ENCODE measurements around the gene LITAF.

LITAF gene

DNA sequence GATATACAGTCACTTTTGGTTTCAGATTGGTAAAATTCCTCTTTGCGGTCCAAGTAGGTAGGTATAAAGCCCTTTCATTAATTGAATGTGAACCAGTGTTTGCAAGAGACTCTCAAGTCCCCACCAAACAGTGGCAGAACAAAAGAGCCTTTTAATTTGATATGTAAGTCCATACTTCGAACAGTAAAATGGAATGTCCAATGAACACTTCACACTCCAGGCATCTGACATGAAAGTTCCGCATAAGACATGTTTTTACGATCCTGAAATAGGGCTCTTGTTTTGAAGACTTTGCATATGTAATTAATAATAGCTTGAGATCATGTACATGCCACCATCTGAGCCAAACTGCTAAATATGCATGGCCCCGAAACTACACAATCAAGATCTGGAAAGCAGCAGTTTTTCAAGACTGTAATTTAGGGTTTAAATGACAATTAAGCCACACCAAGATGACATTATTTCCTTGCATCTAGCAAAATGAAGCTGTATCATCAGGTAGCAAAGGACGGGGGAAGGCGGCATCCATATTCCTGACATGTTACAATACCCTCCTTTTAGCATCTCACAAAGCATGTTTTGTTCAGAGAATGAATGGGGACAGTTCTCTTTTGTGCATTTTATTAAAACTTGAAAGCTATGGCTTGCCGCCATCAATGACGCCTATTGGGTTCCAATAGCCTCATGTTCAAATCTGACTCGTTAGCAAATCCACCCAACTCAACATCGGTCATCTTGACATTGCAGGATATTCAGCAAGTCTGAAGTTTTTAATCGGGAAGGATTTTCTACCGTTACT, 39.4 kb downstream of the LITAF start:
- DNase-seq = no peak

DNA sequence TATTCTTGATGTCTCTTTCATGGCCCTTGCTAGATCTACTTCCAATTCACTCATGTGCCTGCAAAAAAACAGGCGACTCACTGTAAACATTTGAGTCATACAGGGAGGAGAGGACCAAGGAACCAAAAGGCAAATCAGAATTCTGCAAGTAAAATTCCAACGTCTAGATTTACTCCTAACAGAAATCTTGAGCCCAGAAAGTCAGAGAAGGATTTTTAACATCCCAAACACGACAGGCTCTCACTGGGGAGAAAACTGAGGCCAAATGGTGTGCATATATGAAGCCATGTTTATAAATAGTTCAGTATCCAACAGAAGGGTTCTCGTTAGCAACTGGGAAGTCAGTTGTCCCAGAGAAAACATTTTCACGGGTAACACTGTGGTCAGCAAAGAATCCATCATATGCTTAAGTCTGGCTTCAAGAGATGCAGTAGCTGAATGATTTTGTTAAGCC, 40.1 kb downstream of the LITAF start:
- DNase-seq = no peak

DNA sequence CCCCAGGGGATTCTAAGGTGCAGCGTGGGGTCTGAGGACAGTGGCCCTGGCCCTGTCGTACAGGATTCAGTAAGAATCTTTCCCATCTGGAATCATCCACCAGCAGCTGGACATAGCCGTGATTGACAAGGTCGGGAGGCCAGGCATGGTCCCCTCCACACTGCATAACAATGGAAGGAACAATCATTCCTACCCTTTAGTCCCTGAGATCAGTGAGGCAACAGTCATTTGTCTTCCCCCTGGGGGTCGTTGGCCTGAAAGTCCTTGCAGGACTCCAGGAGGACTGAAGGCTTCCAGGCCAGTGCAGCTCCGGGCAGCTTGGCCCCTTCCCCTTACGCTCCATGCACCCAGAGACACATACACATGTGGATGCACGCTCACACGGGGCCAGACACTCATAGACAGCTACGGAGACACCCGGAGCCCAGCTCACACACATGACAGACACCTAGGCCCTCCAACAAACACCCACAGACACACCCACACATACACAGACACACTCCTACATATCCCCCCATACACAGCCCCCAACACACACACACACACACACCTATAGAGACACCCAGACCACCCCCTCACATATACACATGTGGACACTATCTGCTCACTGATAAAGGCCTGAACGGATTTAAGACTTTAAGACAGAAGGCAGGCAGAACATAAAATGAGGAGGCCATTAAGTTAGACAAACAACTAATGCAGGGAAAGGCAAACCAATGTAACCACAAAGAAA, 42.9 kb downstream of the LITAF start:
- no peak for DNase-seq

DNA sequence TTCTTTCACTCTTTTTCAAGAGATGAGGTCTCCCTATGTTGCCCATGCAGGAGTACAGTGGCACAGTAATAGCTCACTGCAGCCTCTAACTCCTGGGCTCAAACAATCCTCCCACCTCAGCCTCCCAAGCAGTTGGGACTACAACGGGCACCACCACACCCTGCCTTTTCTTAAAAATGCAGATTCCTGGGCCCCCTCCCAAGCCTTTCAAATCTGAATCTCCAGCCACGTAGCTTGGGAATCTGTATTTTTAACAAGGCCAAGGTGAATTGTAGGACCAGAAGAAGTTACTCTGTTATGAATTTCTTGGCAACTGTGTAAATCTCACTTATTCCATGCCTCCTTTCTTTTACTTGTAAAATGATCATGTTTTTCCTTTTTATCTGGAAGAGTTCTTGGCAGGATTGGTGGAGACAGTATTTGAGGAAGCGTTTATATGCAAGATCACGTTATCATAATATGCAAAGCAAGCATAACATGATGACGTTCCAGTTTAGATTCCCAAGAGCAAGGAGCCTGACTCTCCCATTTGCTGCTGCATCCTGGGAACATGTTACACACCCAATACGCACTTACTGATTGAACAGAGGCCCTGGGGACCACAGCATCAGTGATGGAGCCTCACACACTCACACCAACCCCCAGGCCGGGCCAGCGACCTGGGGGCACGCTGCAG, 44.5 kb downstream of the LITAF start:
- no peak for DNase-seq

DNA sequence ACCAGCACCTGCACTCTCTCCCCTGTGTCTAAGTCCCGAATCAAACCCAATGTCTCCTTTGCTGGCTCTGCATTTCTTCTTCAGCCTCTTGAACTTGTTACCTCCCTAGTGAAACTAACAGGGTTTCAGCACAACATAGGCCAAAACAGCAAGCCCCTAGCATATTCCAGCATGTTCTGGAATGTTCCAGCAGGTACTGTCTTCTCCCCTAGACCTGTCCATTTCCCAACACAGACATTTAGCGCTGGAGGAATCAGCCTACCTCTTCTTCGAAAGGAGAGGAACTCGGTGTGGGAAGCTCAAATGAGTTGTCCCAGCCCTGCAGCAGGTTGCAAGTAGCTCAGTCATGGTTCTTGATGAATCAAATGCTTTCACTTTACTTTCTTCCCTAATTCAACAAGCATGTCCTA, 47.1 kb downstream of the LITAF start:
- no peak for DNase-seq

DNA sequence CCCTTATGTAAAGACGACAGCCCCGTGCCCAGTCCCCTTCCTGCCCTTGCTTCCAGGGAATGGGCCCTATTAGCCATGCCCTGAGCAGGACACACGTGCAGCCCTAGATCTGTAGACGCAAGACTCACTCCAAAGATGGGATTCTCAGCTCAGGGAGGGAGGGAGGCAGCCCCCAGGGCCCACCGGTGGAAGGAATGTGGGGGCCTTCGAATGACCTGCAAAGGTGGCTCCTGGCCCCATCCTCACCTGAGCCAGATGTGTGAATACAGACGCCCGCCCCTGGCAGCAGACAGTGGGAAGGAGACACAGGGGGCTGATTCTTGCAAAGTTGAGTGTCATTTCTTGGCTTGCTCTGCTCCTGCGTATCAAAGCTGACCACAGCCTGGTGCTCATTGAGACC, 47.8 kb downstream of the LITAF start:
- no peak for DNase-seq

DNA sequence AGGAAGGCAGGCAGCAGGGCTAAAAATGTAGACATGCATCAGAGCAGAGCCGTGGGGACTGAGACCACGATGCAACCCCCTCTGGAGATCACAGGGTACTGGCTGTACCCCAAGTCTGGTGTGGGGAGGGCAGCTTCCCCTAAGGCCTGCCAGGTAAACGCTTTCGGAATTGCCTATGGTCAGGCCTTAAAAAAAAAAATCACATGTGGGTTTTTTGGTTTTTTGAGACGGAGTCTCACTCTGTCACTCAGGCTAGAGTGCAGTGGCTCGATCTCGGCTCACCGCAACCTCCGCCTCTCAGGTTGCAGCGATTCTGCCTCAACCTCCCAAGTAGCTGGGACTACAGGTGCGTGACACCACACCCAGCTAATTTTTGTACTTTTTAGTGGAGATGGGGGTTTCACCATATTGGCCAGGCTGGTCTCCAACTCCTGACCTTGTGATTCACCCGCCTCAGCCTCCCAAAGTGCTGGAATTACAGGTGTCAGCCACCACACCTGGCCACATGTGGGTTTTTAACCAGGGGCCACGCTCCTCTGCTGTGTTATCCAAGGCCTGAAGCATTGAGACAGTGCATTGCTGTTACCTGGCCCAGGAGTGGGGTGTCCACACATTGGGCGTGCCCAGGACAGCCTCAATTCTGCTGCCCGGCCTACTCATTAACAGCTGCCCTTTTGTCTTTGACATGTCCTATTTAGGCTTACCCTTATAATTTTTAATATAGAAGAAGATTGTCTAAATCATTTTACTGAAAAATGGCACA, 50.4 kb downstream of the LITAF start:
- no peak for DNase-seq

DNA sequence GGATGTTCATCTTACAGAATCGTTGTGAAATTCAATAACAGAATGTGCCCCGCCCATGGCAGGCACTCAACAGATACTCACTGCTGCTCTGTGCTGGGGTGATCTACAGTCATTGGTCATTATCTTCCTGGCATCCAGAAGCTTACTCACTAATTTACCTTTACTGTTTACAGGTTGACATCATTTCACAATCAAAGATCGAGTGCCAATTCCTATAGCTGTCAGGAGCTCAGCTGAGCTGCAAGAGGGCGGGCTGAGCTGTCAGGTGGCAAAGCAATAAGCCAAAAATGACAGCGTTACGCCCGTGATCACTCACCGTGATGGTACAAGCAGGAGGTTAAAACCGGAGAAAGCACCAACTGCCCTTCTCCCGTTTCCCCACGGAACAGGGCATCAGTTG, 51.2 kb downstream of the LITAF start:
- DNase-seq = peak; percentile 37

DNA sequence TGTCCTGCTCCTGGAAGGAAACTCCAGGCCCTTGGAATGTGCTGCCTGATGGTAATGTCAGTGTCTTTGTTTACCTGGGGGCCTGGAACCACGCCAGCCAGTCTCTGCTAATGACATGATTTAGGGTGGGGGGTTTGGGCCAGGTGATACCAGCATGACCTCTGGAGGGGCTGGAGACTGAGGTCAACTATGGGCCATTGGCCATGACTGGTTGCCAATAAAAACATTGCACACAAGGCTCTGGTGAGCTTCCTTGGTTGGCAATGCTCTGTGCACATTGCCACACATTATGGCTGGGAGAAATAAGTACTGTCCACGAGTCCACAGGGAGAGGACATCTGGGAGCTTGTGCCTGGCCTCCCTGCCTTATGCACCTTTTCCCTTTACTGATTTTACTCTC, 52.5 kb downstream of the LITAF start:
- DNase-seq = no peak

DNA sequence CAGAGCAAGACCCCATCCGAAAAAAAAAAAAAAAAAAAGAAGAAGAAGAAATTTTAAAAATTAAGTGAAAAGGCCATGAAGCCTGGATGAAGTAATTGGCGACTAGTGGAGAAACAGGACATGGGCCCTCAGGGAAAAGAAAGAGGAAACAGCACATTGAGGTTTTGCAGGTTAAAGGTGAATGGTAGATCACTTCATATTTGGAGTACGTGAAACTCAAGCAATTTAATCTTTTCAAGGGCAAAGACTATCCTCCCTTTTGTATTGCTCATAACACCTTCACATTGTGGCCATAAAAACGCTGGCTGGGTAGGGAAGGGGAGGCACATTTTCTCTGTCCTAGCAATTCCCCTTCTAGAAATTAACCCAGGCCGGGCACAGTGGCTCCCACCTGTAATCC, 53.1 kb downstream of the LITAF start:
- DNase-seq = no peak

DNA sequence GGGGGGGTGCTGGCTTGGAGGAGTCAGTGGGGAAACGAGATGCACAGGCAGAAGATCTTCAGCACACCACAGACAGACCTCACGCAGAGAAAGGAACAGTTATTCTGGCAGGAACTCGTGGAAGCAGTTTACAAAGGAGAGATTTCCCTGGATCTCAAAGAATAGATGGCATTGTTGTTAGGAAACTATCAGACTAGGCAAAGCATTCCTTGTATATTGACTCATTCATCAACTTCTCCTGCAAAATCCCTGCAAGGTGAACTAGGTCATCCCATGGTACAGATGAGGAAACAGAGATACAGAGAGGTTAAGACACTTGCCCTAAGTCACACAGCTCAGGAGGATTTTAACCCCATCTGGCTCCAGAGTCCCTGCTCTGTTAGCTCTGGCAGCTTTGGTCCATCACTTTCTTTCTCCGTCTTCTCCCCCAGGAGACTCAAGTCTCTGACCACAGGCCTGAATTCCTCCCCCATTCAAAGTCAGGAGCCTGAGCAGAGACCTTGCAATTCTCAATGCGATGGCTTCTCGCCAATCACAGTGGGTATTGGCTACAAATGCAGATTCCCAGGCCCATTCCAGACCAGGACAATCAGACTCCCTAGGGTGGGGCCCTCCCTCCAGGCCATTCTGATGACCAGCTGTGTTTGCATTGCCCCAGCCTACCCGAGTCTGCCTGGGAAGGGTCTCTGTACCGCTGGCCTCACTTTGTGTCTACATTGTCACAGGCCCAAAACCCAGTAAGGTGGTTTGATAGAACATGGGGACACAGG, 56.4 kb downstream of the LITAF start:
- no peak for DNase-seq

DNA sequence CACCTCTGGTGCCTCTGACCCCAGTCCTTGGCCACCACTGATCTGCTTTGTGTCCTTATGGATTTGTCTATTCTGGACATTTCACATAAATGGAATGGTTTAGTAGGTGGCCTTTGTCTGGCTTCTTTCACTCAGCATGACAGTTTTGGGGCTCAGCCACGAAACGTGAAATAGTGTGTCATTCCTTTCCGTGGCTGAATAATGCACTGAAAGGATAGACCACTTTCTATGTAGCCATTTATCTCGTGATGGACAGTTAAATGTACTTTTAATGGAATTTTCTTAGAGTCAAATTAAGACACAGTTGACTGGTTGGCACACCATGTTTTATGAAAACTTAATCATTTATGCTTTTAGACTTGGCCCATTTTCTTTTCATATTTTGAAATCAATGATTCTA, 57.4 kb downstream of the LITAF start:
- DNase-seq = no peak

DNA sequence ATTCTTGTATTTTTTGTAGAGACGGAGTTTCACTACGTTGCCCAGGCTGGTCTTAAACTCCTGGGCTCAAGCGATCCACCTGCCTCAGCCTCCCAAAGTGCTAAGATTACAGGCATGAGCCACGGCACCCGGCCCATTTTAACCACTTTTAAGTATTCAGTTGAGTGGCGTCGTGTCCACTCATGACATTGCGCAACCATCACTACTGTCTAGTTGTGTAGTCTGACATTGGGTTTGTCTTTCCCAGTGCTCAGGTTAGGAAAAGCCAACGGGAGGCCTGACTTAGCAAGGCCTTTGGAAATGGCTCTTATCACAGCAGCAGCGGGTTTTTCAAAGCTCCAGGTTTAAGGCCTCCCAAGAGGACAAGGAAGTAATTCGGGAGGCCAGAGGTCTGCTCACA, 58.7 kb downstream of the LITAF start:
- no peak for DNase-seq

DNA sequence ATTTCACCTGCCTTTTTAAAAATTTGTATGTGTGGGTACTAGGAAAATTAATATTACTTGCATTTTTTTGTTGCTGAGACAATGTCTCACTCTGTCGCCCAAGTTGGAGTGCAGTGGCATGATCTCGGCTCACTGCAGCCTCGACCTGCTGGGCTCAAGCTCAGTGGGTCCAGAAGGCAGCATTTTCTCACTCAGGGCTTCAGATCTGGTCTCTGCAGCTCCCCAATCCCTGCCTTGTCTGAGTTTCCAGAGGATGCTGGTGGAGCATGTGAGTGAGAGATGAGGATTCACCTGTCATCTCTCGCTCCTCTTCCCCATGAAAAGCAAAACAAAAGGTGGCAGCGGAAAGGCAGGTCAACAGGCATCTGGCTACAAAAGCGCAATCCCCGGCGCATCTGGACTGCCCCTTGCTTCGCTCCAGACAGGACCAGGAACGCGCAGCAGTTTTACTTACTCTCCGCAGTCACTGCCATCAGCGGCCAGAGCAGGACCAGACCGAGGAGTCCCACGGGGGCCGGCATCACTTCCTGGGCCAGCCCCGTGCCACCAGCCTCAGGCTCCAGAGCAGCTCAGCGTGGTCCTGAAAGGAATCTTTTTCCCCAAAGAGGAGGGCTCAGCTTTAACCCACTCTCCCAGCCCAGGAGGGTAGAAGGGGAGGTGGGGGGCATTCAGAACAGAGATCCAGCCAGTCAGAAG, 59.9 kb downstream of the LITAF start:
- no peak for DNase-seq

DNA sequence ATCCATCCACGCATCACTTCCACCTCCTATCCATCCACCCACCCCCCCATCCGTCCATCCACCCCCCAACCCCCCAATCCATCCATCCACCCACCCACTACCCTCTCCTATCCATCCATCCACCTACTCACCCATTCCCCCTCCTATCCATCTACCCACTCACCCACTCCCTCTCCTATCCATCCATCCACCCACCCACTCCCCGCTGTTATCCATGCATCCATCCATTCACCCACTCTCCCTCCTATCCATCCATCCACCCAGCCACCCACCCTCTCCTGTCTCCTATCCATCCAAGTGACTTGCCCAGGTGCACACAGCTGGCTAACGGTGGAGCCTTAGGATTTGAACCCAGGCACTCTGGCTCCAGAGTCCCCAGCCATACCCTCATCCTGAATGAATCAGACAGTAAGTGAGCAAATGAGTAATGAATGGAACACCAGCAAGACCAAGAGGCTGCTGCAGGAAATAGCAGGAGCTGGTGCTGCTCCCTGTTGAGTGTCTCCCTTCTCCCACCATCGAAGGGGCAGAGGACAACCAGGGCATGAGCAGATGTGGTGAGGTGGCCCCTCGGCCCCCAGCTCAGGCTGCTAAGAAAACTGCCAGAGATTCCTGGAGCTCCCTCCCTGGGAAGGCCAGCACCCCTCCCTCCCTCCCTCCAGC, 62.5 kb downstream of the LITAF start:
- no peak for DNase-seq

DNA sequence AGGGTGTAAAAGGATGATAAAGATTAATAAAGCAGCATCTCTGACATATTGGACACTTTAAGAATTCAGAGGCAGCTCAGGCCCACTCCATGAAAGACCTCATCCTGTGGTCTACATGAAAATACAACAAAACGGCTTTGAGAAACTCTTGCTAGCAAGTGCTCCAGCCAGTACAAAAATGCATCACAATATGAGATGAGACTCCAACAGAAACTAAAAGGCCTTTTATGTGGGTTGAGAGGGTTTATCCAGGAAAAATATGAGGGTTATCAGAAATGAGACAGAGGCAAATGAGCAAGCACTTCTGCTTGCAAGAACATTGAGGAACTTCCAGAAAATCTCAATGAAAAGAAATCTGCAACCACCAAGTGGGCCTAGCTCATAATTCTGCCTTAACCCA, 65.7 kb downstream of the LITAF start:
- no peak for DNase-seq

DNA sequence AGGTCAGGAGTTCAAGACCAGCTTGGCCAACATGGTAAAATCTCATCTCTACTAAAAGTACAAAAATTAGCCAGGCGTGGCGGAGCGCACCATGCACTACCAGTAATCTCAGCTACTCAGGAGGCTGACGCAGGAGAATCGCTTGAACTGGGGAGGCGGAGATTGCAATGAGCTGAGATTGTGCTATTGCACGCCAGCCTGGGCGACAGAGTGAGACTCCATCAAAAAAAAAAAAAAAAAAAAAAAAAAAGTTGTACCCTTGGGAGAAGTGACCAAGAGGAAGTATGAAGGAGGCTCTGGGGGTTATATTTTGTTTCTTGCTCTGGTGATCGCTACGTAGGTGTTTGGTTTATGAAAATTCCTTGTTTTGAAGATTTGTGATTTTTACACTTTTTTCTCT, 66.3 kb downstream of the LITAF start:
- DNase-seq = no peak

DNA sequence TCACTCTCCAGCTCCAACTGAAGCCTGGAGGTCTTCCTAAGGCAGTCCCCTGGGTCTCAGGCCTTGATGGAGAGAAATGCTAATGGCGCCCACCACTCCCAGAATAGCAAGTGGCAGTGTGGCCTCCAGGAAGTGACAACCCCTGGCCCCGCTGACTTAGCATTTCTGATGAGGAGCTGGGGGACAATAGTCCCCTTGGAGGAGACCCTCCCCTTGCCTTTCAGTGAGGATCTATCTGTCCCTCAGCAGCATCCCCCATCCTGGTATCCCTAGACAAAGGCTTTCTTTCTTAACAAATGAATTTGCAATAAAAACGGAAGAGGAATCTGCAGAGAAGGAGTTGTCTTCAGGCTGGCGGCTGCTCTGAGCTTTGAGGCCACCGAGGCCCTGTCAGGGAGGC, 68.8 kb downstream of the LITAF start:
- DNase-seq = no peak

DNA sequence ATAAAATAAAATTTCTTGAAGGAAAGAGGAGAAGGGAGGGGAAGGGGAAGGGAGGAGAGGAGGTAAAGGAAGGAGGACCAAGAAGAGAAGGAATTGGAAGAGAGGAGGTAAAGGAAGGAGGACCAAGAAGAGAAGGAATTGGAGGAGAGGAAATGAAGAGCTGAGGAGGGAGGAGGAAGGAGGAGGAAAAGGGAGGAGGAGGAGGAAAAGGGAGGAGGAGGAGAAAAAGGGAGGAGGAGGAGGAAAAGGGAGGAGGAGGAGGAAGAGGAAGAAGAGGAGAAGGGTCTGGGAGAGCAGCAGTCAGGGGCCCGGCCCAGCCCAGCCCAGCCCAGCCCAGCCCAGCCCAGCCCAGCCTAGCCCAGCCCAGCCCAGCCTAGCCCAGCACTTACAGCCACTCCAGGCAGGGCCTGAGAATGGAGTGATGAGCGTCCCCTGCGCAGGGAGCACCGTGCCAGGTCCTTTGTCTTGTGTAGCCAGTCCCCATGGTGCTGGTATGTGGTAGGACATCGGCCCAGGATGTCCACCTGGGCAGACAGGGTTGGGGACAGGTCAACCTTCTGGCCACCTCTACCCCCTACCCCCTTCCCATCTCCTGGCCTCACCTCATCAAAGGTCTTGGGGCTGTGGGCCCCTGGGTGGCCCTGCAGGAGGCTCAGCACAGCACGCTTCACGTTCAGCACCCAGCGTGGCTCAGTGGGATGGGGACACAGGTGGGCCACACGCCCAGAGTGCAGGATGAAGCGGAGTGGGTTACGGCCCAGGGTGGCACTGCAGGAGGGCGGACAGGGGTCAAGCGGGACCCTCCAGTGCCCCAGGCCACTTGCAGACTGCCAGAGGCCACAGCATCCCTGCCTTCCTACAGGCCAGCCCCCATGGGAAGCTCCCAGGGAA, 70.9 kb downstream of the LITAF start:
- no peak for DNase-seq

DNA sequence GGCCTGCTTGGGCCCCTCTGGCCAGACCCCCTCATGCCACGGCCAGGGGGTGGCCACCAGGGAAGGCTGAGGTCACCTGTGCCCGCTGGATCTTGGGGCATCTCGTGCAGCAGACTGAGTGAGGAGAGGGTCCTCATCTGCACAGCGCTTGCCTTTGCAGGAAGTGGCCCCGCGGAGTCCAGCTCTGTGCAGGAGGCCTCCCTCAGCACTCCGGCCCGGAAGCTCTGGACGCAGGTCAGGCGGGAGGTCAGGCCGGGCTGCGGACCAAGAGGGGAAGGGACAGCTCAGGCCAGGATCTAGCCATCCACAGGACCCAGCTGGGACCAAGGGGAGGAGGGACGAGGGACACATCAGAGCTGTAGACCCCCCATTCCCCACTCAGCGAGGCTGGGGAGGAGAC, 72.4 kb downstream of the LITAF start:
- DNase-seq = no peak
